Epithelial cell of proximal tubule (primary cell): ENCODE data around the gene NR2F1. TPM values are rescaled to one million over a fixed set of nuclear protein-coding genes. Genes with fewer than 3 reads are reported as not detected.
"Not testable (repeated sequence)": the region's sequence is repeated elsewhere in the genome, so short reads cannot be mapped to it uniquely, and the experiment has no call there.

Source experiments
- DNase-seq: peaks from one replicate; pipeline ENCODE4 v3.0.0-alpha.2; 2011; ENCODE audit warnings: low read depth
- H3K4me3 ChIP-seq: 2 replicates; pipeline ENCODE4 v1.5.1; 2011; ENCODE audit warnings: low read depth, mild to moderate bottlenecking, low read length
- CTCF ChIP-seq: conservative IDR thresholded peaks from 2 replicates; pipeline ENCODE4 v1.5.1; 2012; ENCODE audit warnings: low read depth, mild to moderate bottlenecking, low read length
- total RNA-seq: library from RNA; depleted of rRNA; stranded (reverse); fragments of >200 nt; gene quantifications from 2 replicates; pipeline ENCODE4 v1.2.3, GENCODE V29; 2015

NR2F1 gene
- total RNA-seq: 12.6 and 14.8 TPM in 2 replicates

GRCh38 chr5:93582677-93583438, at the start of gene NR2F1:
Gene NR2F1, plus strand, starts transcription at chr5:93583222. Its CDS starts 1,802 bp downstream, at chr5:93585024.
- TF ChIP-seq CTCF: no peak
- DNase-seq: peak; percentile 74
- H3K4me3 ChIP-seq: peak within 1 kb of the TSS; percentile 70

GRCh38 chr5:93545872-93546271, 37.1 kb upstream of the NR2F1 start:
- no peak overlapping the region for H3K4me3 ChIP-seq
- TF ChIP-seq CTCF: no peak
- no peak for DNase-seq

- DNase-seq, H3K4me3 ChIP-seq: not testable (repeated sequence)
Observed at GRCh38 chr5:93549594-93549993, 33.4 kb upstream of the NR2F1 start.

GRCh38 chr5:93557021-93557604, 25.9 kb upstream of the NR2F1 start:
- DNase-seq: no peak
- no peak overlapping the region for H3K4me3 ChIP-seq
- no peak for TF ChIP-seq CTCF

GRCh38 chr5:93566091-93566490, 16.9 kb upstream of the NR2F1 start:
- TF ChIP-seq CTCF: no peak
- DNase-seq: no peak
- H3K4me3 ChIP-seq: no peak overlapping the region

GRCh38 chr5:93567424-93567823, 15.6 kb upstream of the NR2F1 start:
- DNase-seq: no peak
- no peak overlapping the region for H3K4me3 ChIP-seq
- no peak for TF ChIP-seq CTCF

- no peak for TF ChIP-seq CTCF
- H3K4me3 ChIP-seq: no peak overlapping the region
- DNase-seq: no peak
Observed at GRCh38 chr5:93569300-93570160, 13.5 kb upstream of the NR2F1 start.
